ENCODE data around the gene BCL2L13. TPM values are rescaled to one million over a fixed set of nuclear protein-coding genes. Genes with fewer than 3 reads are reported as not detected.

Gene BCL2L13
- total RNA-seq, 4 donors from 2014 or later = 15.3 to 35.3 (median 30.1) TPM

DNA sequence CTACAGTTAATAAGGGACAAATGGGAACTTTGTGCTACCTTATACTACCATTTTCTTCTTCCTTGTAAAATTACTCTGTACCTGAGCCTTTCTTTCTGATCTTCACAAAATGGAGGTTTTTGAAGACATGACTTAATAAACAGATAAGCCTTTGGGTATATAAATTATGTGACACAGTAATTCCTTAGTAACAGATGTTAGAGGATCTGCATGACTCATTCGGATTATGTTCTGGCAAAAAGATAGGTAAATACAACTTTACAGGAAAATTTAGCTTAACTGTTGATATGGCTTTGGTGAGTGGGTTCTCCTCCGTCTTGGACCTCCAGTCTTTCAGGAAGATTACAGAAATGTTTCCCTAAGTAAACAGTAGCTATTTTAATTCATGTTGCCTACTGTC lies 73.9 kb downstream of the BCL2L13 start:
- no peaks in the 10 kb centered on the region for H3K27me3 ChIP-seq
- H3K27ac ChIP-seq = no peak overlapping the region

DNA sequence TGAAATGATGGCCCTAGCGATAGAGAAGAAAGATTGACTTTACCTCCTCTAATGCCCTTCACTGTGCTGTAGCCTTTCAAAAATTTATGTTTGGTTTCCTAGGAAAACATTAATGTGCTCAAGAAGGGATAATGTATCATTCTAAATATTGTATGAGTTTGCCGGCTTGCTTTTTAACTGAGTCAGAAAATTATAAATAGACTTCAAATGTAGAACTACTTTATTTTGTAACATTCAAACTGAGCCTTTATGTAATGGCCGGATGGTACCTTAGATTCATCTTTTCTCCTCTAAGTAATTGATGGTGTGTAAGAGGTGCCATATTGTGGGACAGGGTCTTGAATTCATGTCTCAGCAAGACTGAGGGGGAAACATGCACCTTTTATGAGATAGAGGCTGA lies 78.0 kb downstream of the BCL2L13 start:
- no peaks in the 10 kb centered on the region for H3K4me1 ChIP-seq
- no peaks in the 10 kb centered on the region for H3K27me3 ChIP-seq
- no peak for TF ChIP-seq POLR2A (IDR thresholded peaks at IDR 0.05)
- TF ChIP-seq, protein P1, sequence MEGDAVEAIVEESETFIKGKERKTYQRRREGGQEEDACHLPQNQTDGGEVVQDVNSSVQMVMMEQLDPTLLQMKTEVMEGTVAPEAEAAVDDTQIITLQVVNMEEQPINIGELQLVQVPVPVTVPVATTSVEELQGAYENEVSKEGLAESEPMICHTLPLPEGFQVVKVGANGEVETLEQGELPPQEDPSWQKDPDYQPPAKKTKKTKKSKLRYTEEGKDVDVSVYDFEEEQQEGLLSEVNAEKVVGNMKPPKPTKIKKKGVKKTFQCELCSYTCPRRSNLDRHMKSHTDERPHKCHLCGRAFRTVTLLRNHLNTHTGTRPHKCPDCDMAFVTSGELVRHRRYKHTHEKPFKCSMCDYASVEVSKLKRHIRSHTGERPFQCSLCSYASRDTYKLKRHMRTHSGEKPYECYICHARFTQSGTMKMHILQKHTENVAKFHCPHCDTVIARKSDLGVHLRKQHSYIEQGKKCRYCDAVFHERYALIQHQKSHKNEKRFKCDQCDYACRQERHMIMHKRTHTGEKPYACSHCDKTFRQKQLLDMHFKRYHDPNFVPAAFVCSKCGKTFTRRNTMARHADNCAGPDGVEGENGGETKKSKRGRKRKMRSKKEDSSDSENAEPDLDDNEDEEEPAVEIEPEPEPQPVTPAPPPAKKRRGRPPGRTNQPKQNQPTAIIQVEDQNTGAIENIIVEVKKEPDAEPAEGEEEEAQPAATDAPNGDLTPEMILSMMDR (IDR thresholded peaks at IDR 0.05) = no peak
- no peak overlapping the region for H3K27ac ChIP-seq
- H3K4me3 ChIP-seq = no peak overlapping the region
- H3K36me3 ChIP-seq = no peaks in the 10 kb centered on the region
- H3K9me3 ChIP-seq = no peaks in the 10 kb centered on the region
- no peak for DNase-seq
- intact Hi-C loops (cut with DNase I; ENCODE audit: low total_unique reads) = no loop called here

More for the DNA sequence above, 73.9 kb downstream of the BCL2L13 start:
- intact Hi-C loops (cut with DNase I; ENCODE audit: low total_unique reads) = no loop called here
- Histone ChIP-seq H3K9me3 (no peaks in the 10 kb centered on the region), H3K4me1 (no peaks in the 10 kb centered on the region), H3K36me3 (no peaks in the 10 kb centered on the region), H3K4me3 (no peak overlapping the region)
- no peak for DNase-seq
- TF ChIP-seq, protein P1 (IDR thresholded peaks at IDR 0.05) = no peak
- no peak for TF ChIP-seq POLR2A (IDR thresholded peaks at IDR 0.05)

DNA sequence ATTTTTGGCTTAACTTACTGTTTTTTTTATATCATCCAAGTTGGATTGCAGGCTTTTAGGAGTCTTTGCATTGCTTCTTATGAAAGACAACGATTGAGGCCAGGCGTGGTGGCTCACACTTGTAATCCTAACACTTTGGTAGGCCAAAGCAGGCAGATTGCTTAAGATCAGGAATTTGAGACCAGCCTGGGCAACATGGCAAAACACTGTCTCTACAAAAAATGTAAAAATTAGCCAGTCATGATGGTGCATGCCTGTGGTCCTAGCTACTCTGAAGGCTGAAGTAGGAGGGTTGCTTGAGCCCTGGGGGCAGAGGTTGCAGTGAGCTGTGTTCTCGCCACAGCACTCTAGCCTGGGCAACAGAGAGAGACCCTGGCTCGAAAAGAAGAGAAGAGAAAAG lies 79.2 kb downstream of the BCL2L13 start:
- no peak for DNase-seq
- no peaks in the 10 kb centered on the region for H3K4me1 ChIP-seq
- H3K36me3 ChIP-seq = no peaks in the 10 kb centered on the region
- TF ChIP-seq, protein P1 (IDR thresholded peaks at IDR 0.05) = no peak
- no peak for TF ChIP-seq POLR2A (IDR thresholded peaks at IDR 0.05)
- H3K27me3 ChIP-seq = no peaks in the 10 kb centered on the region
- intact Hi-C loops (cut with DNase I; ENCODE audit: low total_unique reads) = no loop called here
- H3K4me3 ChIP-seq = no peak overlapping the region
- H3K9me3 ChIP-seq = no peaks in the 10 kb centered on the region
- no peak overlapping the region for H3K27ac ChIP-seq

DNA sequence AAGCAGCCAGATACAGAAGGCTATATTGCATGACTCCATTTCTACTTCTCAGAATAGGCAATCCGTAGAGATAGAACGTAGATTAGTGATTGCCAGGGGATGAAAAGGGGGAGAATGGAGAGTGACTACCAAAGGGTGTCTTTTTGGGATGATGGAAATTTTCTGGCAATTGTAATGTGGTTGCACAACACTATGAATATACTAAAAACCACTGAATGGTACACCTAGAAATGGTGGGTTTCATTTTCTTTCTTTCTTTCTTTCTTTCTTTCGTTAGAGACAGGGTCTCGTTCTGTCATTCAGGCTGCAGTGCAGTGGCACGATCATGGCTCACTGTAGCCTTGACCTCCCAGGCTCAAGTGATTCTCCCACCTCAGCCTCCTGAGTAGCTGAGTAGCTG lies 81.4 kb downstream of the BCL2L13 start:
- Histone ChIP-seq H3K4me1 (no peaks in the 10 kb centered on the region), H3K27ac (no peak overlapping the region), H3K27me3 (no peaks in the 10 kb centered on the region), H3K36me3 (no peaks in the 10 kb centered on the region), H3K4me3 (no peak overlapping the region), H3K9me3 (no peaks in the 10 kb centered on the region)
- no peak for DNase-seq
- intact Hi-C loops (cut with DNase I; ENCODE audit: low total_unique reads) = no loop called here
- TF ChIP-seq, protein P1 (IDR thresholded peaks at IDR 0.05) = no peak
- no peak for TF ChIP-seq POLR2A (IDR thresholded peaks at IDR 0.05)

DNA sequence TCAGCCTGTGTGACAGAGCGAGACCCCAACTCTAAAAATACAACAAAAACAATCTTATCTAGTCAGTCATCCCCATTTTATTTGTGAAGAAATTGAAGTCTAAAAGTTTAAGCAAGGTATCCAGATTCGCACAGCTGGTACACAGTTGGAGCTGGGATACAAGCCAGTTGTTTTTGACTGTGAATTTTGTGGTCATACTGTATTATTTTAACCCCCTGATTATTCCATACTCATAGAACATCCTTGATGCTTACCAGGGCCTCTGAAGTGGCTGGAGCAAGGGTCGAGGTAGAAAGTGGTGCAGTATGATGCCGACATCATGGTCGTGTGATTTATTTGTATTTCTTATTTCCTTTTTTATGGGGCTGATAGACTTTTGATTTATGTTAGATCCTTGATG lies 85.7 kb downstream of the BCL2L13 start:
- Histone ChIP-seq H3K27ac (no peak overlapping the region), H3K9me3 (no peaks in the 10 kb centered on the region), H3K27me3 (no peaks in the 10 kb centered on the region), H3K4me1 (no peaks in the 10 kb centered on the region), H3K36me3 (no peaks in the 10 kb centered on the region), H3K4me3 (no peak overlapping the region)
- TF ChIP-seq, protein P1 (IDR thresholded peaks at IDR 0.05) = no peak
- TF ChIP-seq POLR2A (IDR thresholded peaks at IDR 0.05) = no peak
- intact Hi-C loops (cut with DNase I; ENCODE audit: low total_unique reads) = no loop called here
- DNase-seq = no peak

Measured in uterus (tissue), 4 donors.